Erythroblast (primary cell): ENCODE results near the gene KBTBD12.

Experiments
- DNase-seq, 2 experiments: peaks; one replicate each; lab custom pipeline; 2025; lab: John Stamatoyannopoulos, UW
- GATA1 ChIP-seq: IDR thresholded peaks from 2 replicates; pipeline ENCODE4 v1.6.1; 2011; ENCODE audit warnings: low read depth, mild to moderate bottlenecking, control low read depth, low read length, moderate library complexity
- POLR2A ChIP-seq: IDR thresholded peaks from 2 replicates; pipeline ENCODE4 v1.6.1; 2011; ENCODE audit warnings: mild to moderate bottlenecking, low read length

Gene KBTBD12

DNA sequence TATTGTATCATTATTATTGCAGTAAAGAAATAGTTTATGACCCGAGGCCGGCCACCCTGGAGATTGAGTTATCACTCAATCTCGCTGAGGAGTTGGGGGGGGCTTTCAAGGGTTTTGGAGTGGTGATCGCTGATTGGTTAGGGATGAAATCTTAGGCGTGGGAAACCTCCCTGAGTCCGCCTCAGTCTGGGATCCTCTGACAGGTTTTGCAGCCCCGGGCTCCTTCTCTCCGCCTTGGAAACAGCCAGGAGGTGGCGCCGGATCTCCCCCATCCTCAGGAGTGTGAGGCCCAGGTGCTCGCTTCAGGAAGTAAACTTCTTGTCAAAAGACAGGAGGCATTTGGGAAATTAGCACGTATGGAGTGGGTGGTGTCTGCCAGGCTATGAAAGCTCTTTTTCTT is 96.1 kb downstream of the KBTBD12 start:
- DNase-seq: peak in 1 of 2 experiments; percentile 48
- TF ChIP-seq POLR2A (no peak), GATA1 (no peak)

DNA sequence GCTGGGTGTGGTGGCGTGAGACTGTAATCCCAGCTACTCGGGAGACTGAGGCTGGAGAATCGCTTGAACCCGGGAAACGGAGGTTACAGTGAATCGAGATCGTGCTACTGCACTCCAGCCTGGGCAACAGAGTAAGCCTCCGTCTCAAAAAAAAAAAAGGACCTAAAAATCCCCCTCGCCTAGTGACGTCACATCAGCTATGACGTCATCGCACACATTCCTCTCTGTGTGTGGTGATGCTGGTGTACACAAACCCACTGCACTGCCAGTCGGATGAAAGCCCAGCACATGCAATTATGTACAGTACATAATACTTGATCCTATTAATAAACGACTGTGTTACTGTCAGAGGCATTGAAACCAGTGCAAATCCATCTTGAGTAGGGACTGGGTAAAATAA is 97.0 kb downstream of the KBTBD12 start:
- no peak for DNase-seq
- TF ChIP-seq GATA1 (no peak), POLR2A (no peak)

DNA sequence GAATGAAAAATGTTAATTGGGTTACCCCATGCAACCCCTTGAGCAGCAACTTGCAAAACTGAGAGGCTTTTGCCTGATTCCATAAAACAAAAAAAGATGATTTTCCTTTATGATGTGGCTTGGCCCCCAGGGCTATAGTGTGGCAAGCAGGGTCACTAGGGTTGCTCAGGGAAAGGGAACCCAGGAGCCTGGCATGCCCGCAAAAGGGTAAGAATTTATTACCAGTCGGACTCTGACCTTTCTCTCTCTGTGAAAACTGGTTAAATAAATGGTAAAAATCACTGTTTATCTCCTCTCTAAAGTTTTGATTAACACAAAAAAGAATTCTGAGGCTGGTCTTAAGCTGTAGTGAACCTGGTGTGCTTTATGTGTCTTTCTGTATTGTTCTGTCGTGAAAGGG is 99.5 kb downstream of the KBTBD12 start:
- DNase-seq: no peak
- TF ChIP-seq POLR2A (no peak), GATA1 (no peak)

DNA sequence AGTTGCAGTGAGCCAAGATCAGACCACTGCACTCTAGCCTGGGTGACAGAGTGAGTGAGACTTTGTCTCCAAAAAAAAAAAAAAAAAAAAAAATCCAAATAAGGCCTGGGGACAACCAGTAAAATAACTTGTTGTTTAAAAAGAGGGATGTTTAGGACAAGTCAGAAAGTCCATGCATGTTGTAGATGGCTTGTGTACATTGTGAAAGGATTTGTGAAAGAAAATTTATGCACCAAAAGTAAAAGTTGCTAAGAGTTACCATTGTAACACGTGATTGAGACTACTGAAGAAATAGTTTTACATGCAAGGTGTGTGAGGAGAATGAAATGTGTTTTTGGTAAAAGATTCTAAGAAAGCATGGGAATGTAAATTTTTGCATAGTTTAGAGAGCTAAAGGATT is 101.5 kb downstream of the KBTBD12 start:
- no peak for TF ChIP-seq GATA1
- TF ChIP-seq POLR2A: no peak
- no peak for DNase-seq

DNA sequence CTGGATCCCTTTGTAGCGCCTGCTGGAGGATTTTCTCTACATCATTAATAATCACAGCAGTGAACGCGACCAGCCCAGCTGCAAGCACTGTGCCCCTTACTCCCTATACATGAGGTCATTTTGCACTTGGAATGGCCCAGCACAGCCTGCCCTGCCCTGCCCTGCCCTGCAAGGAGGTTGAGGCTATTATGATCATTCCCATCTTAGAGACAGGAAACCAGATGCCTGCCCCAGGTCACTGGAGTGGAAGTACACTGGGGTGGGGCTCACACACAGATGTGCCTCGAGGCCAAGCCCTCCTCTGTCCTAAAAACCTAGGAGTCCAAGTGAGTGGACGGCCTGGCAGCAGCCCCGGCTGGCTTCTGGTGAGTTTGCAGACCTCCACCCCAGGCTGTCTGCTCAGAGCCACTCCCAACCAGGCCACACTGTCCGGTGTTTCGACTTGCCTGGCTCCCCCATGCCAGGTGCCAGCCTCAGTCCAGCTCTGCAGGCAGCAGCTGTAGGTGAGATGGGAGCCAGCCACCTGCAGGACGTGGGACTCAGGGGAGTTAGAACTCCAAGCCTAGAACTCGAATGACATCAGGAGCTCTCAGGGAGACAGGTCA is 106.8 kb downstream of the KBTBD12 start:
- no peak for DNase-seq
- TF ChIP-seq GATA1: no peak
- TF ChIP-seq POLR2A: no peak

DNA sequence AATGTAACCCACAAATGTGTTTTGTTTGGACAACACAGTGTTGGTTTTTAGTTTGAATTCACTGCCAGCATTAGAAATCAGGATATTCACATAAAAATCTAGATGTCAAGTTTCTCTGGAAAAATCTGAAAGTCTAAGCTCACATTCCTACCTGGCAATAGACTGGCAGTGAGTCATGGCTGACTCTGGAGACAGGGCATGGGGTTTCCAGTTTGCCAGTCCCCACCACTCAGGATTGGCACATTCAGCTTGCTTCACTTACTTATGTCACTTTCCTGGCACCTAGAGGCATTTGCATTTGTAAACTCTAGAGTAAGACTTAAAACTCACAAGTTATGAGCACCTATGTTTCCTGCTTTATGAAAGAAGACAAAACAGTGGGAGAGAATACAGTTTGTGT is 118.1 kb downstream of the KBTBD12 start:
- no peak for DNase-seq
- no peak for TF ChIP-seq GATA1
- no peak for TF ChIP-seq POLR2A

DNA sequence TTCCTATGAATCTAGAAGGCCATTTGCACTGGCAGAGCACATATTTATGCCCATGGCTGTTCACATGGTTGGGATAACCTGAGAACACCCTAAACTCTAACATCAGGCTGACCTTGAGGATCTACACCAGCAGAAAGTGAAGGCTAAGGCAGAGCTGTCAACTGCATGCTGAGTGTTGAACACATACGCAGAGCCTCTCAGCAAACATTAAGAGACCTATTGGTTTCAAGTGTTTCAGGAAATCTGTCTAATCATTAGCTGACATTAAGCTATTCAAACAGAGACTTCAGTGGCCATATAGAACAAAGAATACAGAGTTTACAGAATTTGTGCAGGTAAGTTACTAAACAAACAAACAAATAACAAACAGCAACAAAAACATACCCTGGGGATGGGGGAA is 121.1 kb downstream of the KBTBD12 start:
- no peak for DNase-seq
- TF ChIP-seq GATA1: no peak
- TF ChIP-seq POLR2A: no peak
